B cell (primary cell): ENCODE results near the gene PPFIA4.

Source experiments
- EZH2 ChIP-seq: IDR thresholded peaks from 2 replicates; pipeline ENCODE4 v1.6.1; 2012; ENCODE audit warnings: borderline replicate concordance, low read depth, mild to moderate bottlenecking, moderate library complexity, low read length; ENCODE audit not compliant: insufficient read depth, poor library complexity, severe bottlenecking
- TF ChIP-seq, protein P1 (sequence below): fragments of 200-600 bp; IDR thresholded peaks from one replicate; pipeline ENCODE4 v1.8.0; 2022; ENCODE audit warnings: antibody characterized with exemption, mild to moderate bottlenecking

DNA sequence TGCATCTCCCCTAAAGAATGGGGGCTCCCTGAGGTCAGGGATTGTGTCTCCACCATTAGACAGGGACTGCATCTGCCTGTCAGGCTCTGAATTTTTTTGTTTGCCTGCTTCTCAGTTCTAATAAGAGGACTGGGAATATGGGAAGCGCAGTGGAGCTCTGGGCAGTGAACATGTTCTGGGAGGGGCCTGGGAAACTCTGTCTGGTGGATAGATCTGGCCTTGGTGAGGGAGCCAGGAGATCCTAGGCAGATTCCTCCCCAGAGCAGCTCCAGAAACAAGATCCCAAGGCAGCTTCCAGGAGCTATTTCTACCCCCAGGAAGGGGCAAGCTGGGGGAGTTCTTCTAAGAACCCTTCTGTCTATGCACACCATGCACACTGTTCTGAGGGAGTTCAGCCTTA lies 72.2 kb downstream of the PPFIA4 start:
- TF ChIP-seq, protein P1, sequence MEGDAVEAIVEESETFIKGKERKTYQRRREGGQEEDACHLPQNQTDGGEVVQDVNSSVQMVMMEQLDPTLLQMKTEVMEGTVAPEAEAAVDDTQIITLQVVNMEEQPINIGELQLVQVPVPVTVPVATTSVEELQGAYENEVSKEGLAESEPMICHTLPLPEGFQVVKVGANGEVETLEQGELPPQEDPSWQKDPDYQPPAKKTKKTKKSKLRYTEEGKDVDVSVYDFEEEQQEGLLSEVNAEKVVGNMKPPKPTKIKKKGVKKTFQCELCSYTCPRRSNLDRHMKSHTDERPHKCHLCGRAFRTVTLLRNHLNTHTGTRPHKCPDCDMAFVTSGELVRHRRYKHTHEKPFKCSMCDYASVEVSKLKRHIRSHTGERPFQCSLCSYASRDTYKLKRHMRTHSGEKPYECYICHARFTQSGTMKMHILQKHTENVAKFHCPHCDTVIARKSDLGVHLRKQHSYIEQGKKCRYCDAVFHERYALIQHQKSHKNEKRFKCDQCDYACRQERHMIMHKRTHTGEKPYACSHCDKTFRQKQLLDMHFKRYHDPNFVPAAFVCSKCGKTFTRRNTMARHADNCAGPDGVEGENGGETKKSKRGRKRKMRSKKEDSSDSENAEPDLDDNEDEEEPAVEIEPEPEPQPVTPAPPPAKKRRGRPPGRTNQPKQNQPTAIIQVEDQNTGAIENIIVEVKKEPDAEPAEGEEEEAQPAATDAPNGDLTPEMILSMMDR = no peak
- TF ChIP-seq EZH2 = no peak
